A375 (cell line): ENCODE measurements around the gene NOX5. TPM values are rescaled to one million over a fixed set of nuclear protein-coding genes. Genes with fewer than 3 reads are reported as not detected.

Experiments
- total RNA-seq: library from RNA; depleted of rRNA; stranded (reverse); fragments of >200 nt; shearing (Covaris generic); gene quantifications from 2 replicates; pipeline ENCODE4 v1.2.3, GENCODE V29; 2014; rRNA removed

The NOX5 gene, protein sequence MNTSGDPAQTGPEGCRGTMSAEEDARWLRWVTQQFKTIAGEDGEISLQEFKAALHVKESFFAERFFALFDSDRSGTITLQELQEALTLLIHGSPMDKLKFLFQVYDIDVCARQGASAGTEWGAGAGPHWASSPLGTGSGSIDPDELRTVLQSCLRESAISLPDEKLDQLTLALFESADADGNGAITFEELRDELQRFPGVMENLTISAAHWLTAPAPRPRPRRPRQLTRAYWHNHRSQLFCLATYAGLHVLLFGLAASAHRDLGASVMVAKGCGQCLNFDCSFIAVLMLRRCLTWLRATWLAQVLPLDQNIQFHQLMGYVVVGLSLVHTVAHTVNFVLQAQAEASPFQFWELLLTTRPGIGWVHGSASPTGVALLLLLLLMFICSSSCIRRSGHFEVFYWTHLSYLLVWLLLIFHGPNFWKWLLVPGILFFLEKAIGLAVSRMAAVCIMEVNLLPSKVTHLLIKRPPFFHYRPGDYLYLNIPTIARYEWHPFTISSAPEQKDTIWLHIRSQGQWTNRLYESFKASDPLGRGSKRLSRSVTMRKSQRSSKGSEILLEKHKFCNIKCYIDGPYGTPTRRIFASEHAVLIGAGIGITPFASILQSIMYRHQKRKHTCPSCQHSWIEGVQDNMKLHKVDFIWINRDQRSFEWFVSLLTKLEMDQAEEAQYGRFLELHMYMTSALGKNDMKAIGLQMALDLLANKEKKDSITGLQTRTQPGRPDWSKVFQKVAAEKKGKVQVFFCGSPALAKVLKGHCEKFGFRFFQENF
- total RNA-seq: 0.11 and 0.13 TPM in 2 replicates

GRCh38 chr15:69014454-69014853, at the start of gene NOX5:
NOX5 (plus strand) TSS chr15:69014695; CDS start chr15:69014736, 41 bp downstream.

Other genes starting within 250 kb of the NOX5 start
- gene ANP32A, start 193.8 kb upstream of the NOX5 start, total RNA-seq: 126 and 146 TPM in 2 replicates
- 16.2 and 20.4 TPM in 2 replicates for gene SPESP1, start 84.2 kb upstream of the NOX5 start, total RNA-seq
- 14.6 and 17.2 TPM in 2 replicates for gene GLCE, start 145.9 kb downstream of the NOX5 start, total RNA-seq